Measurements from ENCODE around the gene SRR. TPM values are rescaled to one million over a fixed set of nuclear protein-coding genes. Genes with fewer than 3 reads are reported as not detected.
"Not testable (repeated sequence)": the region's sequence is repeated elsewhere in the genome, so short reads cannot be mapped to it uniquely, and the experiment has no call there.

SRR gene
- 14.7 and 15.1 TPM in 2 replicates for polyA plus RNA-seq (2014; cell fraction: cytosol; rRNA removed)
- 3.7 and 7.4 TPM in 2 replicates for polyA plus RNA-seq (2014; cell fraction: nucleus; rRNA removed)

DNA sequence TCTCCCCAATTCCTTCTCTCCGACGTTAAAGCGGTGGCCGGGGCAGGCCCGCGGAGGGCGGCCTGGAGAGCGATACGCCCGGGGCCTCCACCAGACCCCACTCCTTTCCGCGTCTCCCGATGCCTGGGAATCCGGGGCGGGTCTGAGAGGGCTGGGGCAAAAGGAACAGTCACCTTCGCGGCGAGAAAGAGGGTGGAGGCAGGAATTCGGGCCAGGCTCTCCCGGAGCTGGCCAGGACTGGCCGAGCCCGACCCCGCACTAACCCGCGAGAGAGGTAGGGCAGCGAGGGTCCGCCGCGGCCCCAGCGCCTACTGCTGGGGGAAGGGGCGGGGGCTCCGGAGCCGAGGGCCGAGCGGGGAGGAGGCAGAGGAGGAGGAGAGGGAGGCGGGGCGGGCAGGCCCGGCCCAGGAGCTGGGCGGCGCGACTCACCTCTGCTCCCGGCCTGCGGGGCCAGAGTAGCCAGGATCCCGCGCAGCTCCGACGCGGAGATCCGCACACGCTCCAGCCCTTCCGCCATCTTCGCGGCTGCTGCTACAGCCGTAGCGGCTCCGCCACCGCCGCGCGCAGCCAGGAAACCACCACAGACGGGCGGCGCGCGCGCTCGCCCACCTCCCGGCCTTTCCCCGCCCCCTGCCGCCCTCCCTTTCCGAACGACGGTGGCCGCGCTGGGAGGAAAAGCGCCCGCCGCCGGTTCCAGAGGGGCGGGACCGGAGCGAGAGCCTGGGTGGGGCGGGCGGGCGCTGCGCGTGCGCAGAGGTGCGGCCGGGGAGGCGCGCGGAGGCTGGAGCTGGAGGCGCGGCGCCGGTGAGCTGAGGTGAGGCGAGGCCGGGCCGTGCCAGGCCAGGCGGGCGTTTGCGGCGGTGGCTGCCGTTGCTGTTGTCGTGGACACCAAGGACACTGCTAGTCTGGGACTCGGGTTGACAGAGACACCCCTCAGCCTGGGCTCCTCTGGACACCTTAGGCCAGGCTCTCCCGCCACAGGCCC, at the start of gene SRR, which contains the start of gene SMG6:
Gene SRR (plus strand): TSS at position 747 of the 985 bp plus-strand sequence. CDS start 11,611 bp downstream, outside the sequence.
Gene SMG6 (minus strand): TSS at position 582 of the 985 bp plus-strand sequence. CDS start 65 bp downstream, at position 517.
- DNase-seq (ENCODE audit: low spot score): peak; percentile 90

GRCh38 chr17:2258830-2259229, 44.9 kb upstream of the SRR start:
- DNase-seq (ENCODE audit: low spot score): not testable (repeated sequence)

- DNase-seq (ENCODE audit: low spot score): no peak
These were observed 43.8 kb upstream of the SRR start for GRCh38 chr17:2259769-2260536.

GRCh38 chr17:2262135-2262587, 41.6 kb upstream of the SRR start:
- DNase-seq (ENCODE audit: low spot score): no peak

- DNase-seq (ENCODE audit: low spot score): no peak
These were observed 40.3 kb upstream of the SRR start for GRCh38 chr17:2263183-2264066.

DNA sequence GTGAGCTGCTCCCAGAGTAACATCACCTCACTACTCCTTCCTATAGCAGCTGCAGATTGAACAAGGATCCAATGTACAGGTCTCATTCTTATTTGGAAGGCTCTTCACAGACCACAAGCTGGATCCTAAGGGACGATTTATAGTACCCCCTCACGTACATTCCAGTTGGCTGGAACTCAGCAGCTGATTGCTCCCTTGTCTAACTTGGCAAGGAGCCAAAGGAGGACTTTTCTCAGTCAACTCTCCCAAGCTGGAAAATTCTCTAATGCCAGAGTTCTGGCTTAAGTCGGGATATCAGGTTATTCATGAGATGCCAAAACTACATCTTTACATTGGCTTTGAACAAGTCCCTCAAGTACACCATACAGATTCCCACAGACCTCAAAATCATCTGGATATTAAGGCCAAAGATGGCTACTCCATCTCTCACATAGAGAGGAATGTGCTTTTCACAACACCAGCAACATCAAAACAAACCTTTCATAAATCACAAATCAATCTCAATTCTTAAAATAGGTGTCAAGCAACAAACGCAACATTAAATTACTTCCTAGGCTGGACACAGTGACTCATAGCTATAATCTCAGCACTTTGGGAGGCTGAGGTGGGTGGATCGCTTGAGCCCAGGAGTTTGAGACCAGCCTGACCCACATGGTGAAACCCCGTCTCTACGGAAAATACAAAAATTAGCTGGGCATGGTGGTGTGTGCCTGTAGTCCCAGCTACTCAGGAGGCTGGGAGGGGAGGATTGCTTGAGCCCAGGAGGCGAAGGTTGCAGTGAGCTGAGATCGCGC, 39.5 kb upstream of the SRR start:
- no peak for DNase-seq (ENCODE audit: low spot score)

DNA sequence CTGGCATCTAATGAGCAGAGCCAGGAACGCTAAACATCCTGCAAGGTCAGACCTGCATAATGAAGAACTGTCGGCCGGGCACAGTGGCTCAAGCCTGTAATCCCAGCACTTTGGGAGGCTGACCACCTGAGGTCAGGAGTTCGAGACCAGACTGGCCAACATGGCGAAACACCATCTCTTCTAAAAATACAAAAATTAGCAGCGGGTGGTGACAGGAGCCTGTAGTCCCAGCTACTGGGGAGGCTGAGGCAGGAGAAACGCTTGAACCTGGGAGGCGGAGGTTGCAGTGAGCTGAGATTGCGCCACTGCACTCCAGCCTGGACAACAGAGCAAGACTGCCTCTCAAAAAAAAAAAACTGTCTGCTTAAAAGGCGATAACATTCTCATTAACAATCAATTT, 38.6 kb upstream of the SRR start:
- DNase-seq (ENCODE audit: low spot score): not testable (repeated sequence)

- DNase-seq (ENCODE audit: low spot score): no peak
These were observed 37.5 kb upstream of the SRR start for GRCh38 chr17:2266045-2266864.

DNA sequence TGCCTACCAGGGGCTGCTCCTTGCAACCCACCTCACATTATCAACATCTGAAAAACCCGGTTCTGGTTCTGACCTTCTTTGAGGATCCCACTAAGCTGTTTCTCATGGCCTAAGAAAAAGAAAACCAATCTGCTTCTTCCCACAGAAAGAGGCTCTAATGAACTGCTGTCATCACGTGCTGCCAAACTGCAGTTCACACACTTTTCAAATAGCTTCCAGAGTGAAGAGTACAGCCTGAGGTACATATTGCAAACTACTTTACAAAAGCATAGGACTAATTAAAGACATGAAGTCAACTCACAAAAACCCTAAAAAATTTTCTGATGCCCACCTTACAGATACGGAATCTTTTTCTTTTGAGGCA, 36.9 kb upstream of the SRR start:
- DNase-seq (ENCODE audit: low spot score): no peak

- DNase-seq (ENCODE audit: low spot score): no peak
These were observed 36.4 kb upstream of the SRR start for GRCh38 chr17:2267354-2267753.

GRCh38 chr17:2271985-2272702, 31.6 kb upstream of the SRR start:
- no peak for DNase-seq (ENCODE audit: low spot score)

DNA sequence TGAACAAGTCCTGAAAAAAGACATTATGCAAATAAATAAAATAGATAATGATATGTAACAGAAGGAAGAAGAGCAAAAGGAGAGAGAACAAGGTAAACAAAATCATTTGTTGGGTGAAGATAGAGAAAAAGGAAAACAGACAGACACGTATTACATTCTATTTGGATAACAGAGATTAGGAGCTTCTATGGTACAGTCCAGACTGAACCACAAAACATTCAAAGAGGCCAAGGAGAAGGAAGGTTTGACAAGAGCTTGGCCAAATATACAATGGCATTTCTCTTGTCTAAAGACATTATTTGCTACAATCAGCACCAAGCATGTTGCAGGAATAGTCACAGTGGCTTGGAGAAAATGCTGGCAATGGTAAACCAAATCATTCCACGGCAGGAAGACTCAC, 29.3 kb upstream of the SRR start:
- DNase-seq (ENCODE audit: low spot score): no peak

GRCh38 chr17:2275722-2276121, 28.0 kb upstream of the SRR start:
- no peak for DNase-seq (ENCODE audit: low spot score)

DNA sequence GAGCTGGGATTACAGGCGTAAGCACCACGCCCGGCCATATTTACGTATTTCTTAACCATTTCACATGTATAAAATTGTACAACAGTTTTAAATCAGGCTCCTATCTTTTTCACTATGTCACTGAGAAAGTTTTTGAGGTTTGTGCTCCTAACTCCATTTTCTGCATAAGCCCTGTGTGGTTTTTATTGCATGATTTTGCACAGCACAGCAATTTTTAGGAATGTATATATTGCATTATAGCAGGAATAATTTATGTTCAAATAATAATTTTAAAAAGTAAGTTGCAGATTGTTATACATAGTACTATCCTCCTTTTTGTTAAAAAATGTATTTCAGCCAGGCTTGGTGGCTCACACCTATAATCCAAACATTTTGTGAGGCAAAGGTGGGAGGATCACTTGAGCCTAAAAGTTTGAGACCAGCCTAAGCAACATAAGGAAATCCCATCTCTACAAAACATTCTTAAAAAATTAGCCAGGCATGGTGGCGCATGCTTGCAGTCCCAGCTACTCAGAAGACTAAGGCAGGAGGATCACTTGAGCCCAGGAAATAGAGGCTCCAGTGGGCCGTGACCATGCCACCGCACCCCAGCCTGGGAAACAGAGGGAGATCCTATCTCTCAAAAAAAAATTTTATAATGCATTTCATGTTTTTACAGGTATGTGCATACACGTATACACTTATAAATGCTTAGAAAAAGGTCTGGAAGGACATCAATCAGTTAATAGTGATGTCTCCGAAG, 26.1 kb upstream of the SRR start:
- DNase-seq (ENCODE audit: low spot score): no peak

DNA sequence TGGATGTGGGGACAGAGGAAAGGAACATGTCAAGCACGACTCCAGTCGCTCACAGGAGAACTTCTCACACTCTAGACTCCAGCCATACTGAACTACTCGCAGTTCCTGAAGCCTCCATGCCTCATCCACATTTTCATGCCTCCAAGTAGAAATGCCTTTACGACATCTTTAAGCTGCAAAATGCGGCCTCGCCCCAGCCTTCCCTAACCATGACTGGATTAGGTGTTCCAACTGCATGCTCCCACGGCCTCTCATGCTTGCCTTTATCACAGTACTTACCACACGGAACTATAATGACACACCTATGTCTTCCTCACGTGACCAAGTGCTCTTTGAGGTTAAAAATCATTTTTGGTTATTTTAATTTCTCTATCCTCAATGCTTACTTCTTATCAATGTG, 24.0 kb upstream of the SRR start:
- DNase-seq (ENCODE audit: low spot score): no peak

GRCh38 chr17:2282297-2282873, 21.4 kb upstream of the SRR start:
- DNase-seq (ENCODE audit: low spot score): peak; percentile 74

DNA sequence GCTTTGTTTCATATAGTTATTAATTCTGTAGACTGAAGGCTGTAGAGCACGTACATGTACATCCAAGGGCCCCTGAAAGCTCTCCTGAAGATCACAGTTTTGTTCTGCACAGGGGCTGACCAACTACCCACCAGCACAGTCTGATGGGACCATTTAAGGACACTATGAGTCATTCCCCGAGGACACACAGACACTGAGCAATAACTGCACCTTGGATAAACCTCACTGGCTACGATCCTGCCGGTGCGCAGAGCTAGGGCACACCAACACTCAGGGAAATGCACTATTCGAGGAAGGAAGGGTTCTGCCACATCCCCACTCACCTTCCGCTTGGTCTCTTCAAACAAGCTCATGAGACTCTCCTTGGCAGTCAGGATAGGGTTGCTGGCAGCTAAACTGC, 20.4 kb upstream of the SRR start:
- DNase-seq (ENCODE audit: low spot score): no peak
